Mononuclear cell (primary cell): ENCODE measurements around the gene ALDH7A1. TPM values are rescaled to one million over a fixed set of nuclear protein-coding genes. Genes with fewer than 3 reads are reported as not detected.
"Not testable (repeated sequence)": the region's sequence is repeated elsewhere in the genome, so short reads cannot be mapped to it uniquely, and the experiment has no call there.

Experiments
- H3K27me3 ChIP-seq: 2 replicates; pipeline ENCODE4 v1.6.0; 2011; ENCODE audit warnings: low read length, control low read depth; ENCODE audit not compliant: insufficient read depth
- H3K4me1 ChIP-seq: 2 replicates; pipeline ENCODE4 v1.5.1; 2011; ENCODE audit warnings: mild to moderate bottlenecking, low read length, control low read depth; ENCODE audit not compliant: insufficient read depth
- H3K4me3 ChIP-seq: 2 replicates; pipeline ENCODE4 v1.5.1; 2011; ENCODE audit warnings: mild to moderate bottlenecking, low read length, moderate library complexity
- H3K9me3 ChIP-seq: 2 replicates; pipeline ENCODE4 v1.5.1; 2011; ENCODE audit warnings: low read depth, mild to moderate bottlenecking, control low read depth, low read length
- total RNA-seq: library from RNA; depleted of rRNA; stranded (reverse); fragments of >200 nt; gene quantifications from one replicate; pipeline ENCODE4 v1.2.3, GENCODE V29; 2012

The ALDH7A1 gene
- total RNA-seq: 0.31 TPM

DNA sequence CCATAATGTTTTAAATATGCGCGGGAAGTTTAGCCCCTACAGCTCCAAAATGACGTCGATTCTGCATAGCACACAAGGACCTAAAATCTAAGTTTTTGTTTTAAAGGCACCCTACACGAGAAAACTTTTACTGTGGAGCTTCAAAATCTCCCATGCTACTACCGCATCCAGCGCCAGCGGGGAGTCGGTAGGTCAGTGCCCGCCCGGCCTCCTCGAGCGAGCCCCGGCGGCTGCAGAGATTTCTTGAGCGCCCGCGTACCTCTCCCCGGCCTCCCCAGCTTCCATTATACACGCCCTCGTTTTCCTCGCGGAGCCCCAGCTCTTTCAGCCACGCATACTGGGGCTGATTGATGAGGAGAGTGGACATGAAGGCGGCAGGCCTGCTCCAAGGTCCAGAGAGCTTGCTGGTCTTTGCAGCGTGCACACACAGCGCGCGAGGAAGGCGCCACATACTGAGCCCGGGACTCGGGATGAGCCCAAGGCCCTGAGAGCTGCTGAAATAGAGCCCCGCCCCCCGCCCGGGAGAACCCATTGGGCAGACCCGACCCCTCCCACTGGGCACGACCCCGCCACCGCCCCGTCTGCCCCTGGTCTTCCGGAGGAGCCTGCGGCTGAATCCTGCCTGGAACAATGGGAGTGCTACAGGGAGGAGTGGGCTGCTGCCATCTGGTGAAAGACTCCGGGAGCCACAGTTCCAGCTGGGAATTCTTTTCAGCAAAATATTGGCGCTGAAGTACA is at the start of gene ALDH7A1:
Gene ALDH7A1 (minus strand): TSS at position 472 of the 738 bp plus-strand sequence. CDS start 21 bp downstream, at position 451.
- Histone ChIP-seq H3K27me3 (no peaks in the 10 kb centered on the region), H3K4me1 (peaks cover 17% of the 10 kb centered on the region), H3K9me3 (no peaks in the 10 kb centered on the region), H3K4me3 (peak within 1 kb of the TSS; percentile 44)

GRCh38 chr5:126641387-126641786 is 46.4 kb upstream of the ALDH7A1 start:
- H3K4me1 ChIP-seq: no peaks in the 10 kb centered on the region
- peaks cover 6% of the 10 kb centered on the region for H3K9me3 ChIP-seq
- H3K4me3 ChIP-seq: no peak overlapping the region
- H3K27me3 ChIP-seq: no peaks in the 10 kb centered on the region

GRCh38 chr5:126640866-126641265 is 45.8 kb upstream of the ALDH7A1 start:
- Histone ChIP-seq H3K4me1 (no peaks in the 10 kb centered on the region), H3K9me3 (peaks cover 6% of the 10 kb centered on the region), H3K4me3 (no peak overlapping the region), H3K27me3 (no peaks in the 10 kb centered on the region)

GRCh38 chr5:126636956-126637355 is 41.9 kb upstream of the ALDH7A1 start:
- H3K4me3 ChIP-seq: no peak overlapping the region
- no peaks in the 10 kb centered on the region for H3K4me1 ChIP-seq
- no peaks in the 10 kb centered on the region for H3K27me3 ChIP-seq
- no peaks in the 10 kb centered on the region for H3K9me3 ChIP-seq

- Histone ChIP-seq H3K27me3 (no peaks in the 10 kb centered on the region), H3K9me3 (no peaks in the 10 kb centered on the region), H3K4me1 (no peaks in the 10 kb centered on the region), H3K4me3 (no peak overlapping the region)
These were observed 40.6 kb upstream of the ALDH7A1 start for GRCh38 chr5:126635585-126635984.

DNA sequence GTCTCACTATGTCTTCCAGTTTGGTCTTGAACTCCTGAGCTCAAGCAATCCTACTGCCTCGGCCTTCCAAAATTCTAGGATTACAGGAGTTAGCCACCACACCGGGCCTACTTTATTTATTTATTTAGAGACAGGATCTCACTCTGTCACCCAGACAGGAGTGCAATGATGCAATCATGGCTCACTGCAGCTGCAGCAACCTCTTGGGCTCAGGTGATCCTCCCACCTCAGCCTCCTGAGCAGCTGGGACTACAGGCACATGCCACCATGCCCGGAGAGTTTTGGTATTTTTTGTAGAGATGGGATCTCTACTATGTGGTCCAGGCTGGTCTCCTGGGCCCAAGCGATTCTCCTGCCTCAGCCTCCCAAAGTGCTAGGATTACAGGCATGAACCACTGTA is 38.5 kb upstream of the ALDH7A1 start:
- Histone ChIP-seq H3K27me3 (no peaks in the 10 kb centered on the region), H3K4me3 (no peak overlapping the region), H3K4me1 (no peaks in the 10 kb centered on the region), H3K9me3 (no peaks in the 10 kb centered on the region)

GRCh38 chr5:126631920-126632319 is 36.9 kb upstream of the ALDH7A1 start:
- no peaks in the 10 kb centered on the region for H3K4me1 ChIP-seq

DNA sequence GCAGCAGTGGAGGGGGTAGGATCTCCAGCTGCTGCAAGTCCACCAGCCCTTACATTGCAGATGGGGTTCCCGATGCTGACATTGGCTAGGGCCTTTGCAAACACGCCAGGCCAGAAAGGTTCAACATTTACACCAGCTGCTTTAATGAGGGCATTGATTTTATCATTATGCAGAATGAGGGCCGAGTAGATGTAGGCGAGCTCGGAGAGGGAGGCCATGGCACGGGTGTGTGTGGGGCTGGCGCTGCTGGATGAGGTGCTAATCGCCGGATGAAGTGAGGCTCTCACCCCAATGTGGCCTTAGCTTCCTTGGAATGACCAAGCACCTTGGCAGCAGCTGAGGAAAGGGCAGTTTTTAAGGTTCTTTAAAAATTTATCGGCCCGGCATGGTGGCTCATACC is 33.1 kb upstream of the ALDH7A1 start:
- H3K9me3 ChIP-seq: no peaks in the 10 kb centered on the region
- H3K27me3 ChIP-seq: no peaks in the 10 kb centered on the region
- H3K4me1 ChIP-seq: no peaks in the 10 kb centered on the region
- no peak overlapping the region for H3K4me3 ChIP-seq

More at GRCh38 chr5:126631920-126632319, 36.9 kb upstream of the ALDH7A1 start:
- Histone ChIP-seq H3K4me3 (no peak overlapping the region), H3K27me3 (no peaks in the 10 kb centered on the region), H3K9me3 (no peaks in the 10 kb centered on the region)

DNA sequence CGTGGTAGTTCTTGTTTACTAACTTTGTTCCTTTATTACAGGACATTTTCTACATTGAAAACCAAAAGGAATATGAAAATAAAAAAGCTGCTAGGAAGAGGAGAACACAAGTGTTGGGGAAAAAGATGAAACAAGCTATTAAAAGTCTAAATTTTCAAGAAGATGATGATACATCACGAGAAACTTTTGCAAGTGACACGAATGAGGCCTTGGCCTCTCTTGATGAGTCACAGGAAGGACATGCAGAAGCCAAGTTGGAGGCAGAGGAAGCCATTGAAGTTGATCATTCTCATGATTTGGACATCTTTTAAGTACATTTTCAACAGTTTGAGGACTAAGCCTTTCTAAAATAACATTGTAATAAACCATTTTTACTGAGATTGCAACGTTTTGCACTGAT is 29.5 kb upstream of the ALDH7A1 start:
- H3K27me3 ChIP-seq: no peaks in the 10 kb centered on the region
- no peaks in the 10 kb centered on the region for H3K9me3 ChIP-seq
- H3K4me3 ChIP-seq: no peak overlapping the region
- H3K4me1 ChIP-seq: no peaks in the 10 kb centered on the region

GRCh38 chr5:126619781-126620180 is 24.8 kb upstream of the ALDH7A1 start:
- H3K9me3 ChIP-seq: no peaks in the 10 kb centered on the region
- H3K27me3 ChIP-seq: no peaks in the 10 kb centered on the region
- no peaks in the 10 kb centered on the region for H3K4me1 ChIP-seq
- H3K4me3 ChIP-seq: no peak overlapping the region

DNA sequence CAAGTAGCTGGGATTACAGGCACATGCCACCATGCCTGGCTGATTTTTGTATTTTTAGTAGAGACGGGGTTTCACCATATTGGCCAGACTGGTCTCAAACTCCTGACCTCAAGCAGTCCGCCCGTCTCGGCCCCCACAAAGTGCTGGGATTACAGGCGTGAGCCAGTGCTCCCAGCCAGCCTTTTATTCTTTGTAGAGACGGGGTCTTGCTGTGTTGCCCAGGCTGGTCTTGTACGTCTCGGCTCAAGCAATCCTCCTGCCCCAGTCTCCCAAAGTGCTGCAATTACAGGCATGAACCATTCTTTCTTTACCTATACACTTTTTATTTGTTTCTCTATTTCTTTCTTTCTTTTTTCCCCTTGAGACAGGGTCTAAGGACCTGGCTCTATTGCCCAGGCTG is 22.6 kb upstream of the ALDH7A1 start:
- not testable (repeated sequence) for H3K27me3 ChIP-seq, H3K4me3 ChIP-seq, H3K9me3 ChIP-seq, H3K4me1 ChIP-seq

- Histone ChIP-seq H3K4me1 (peaks cover 3% of the 10 kb centered on the region), H3K4me3 (no peak overlapping the region), H3K9me3 (no peaks in the 10 kb centered on the region), H3K27me3 (no peaks in the 10 kb centered on the region)
These were observed 20.3 kb upstream of the ALDH7A1 start for GRCh38 chr5:126615286-126615685.

DNA sequence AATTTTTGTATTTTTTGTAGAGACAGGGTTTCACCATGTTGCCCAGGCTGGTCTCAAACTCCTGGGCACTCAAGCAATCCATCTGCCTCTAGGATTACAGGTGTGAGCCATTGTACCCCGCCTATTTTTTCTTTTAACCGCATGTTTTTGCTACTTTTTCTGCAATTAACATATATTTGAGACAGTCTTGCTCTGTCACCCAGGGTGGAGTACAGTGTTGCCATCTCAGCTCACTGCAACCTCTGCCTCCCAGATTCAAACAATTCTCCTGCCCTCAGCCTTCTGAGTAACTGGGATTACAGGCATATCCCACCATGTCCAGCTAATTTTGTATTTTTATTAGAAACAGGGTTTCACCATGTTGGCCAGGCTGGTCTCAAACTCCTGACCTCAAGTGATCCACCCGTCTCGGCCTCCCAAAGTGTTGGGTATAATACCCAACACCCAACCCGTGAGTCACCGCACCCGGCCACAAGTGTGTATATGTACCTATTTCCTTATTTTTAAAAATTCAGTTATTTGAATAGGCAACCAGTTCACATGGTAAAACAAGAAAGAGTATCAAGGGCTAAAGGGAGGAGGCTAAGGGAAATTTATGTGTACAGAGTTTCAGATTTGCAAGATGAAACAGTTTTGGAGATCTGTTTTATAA is 19.0 kb upstream of the ALDH7A1 start:
- Histone ChIP-seq H3K4me3 (no peak overlapping the region), H3K4me1 (peaks cover 3% of the 10 kb centered on the region), H3K9me3 (no peaks in the 10 kb centered on the region), H3K27me3 (no peaks in the 10 kb centered on the region)

GRCh38 chr5:126610616-126611015 is 15.6 kb upstream of the ALDH7A1 start:
- no peaks in the 10 kb centered on the region for H3K27me3 ChIP-seq
- no peak overlapping the region for H3K4me3 ChIP-seq
- H3K9me3 ChIP-seq: no peaks in the 10 kb centered on the region
- peaks cover 6% of the 10 kb centered on the region for H3K4me1 ChIP-seq

DNA sequence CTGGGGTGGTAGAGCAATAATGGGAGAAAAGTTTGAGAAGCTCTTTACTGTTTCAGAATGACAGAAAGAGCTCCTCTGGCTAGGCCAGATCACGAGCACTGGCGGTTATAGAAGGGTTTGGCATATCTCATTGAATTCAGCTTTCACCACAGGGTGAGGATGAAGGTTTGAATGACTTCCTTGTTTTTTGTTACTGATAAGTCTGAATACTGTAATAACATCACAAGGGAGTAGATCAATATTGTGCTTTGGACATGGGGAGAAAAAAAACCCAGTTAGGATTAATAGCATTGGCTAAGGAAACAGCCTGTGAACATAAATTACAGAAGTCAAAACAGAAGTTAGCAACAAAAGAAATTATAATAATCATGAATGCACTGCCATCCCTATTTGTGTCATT is 15.1 kb upstream of the ALDH7A1 start:
- no peaks in the 10 kb centered on the region for H3K27me3 ChIP-seq
- peaks cover 10% of the 10 kb centered on the region for H3K4me1 ChIP-seq
- H3K9me3 ChIP-seq: no peaks in the 10 kb centered on the region
- H3K4me3 ChIP-seq: no peak overlapping the region

DNA sequence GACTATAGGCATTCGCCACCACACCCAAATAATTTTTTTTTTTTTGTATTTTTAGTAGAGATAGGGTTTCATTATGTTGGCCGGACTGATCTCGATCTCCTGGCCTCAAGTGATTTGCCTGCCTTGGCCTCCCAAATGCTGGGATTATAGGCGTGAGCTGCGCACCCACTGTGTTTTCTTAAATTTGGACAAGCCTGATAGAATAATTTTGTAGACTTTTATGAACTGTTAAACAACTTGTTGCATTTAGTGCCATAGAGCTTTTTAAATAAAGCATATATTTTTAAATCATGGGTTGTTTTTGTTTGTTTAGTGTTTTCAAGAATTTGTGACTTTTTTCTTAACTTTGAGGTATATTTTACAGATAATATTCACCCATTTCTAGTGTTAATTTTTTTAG is 10.5 kb upstream of the ALDH7A1 start:
- H3K27me3 ChIP-seq: no peaks in the 10 kb centered on the region

More for the DNA sequence above, 10.5 kb upstream of the ALDH7A1 start:
- no peaks in the 10 kb centered on the region for H3K9me3 ChIP-seq
- peaks cover 23% of the 10 kb centered on the region for H3K4me1 ChIP-seq
- H3K4me3 ChIP-seq: no peak overlapping the region
